OCI-LY3 (cell line): ENCODE measurements around the gene MGMT.

Experiments
- H2AFZ ChIP-seq: fragments of 200-600, 300-600 bp; shearing (Covaris generic); 2 replicates; pipeline ENCODE4 v1.6.0; 2014; ENCODE audit warnings: antibody characterized with exemption, low read depth, low read length
- H3K27ac ChIP-seq: fragments of 200-600, 300-600 bp; sonication (generic); 2 replicates; pipeline ENCODE4 v1.5.1; 2014; ENCODE audit warnings: mild to moderate bottlenecking, low read length, moderate library complexity, mixed read lengths
- H3K27me3 ChIP-seq: fragments of 200-600, 300-600 bp; sonication (generic); 2 replicates; pipeline ENCODE4 v1.6.1; 2014; ENCODE audit warnings: low read depth, low read length, mixed read lengths
- H3K36me3 ChIP-seq: fragments of 200-600, 300-600 bp; sonication (generic); replicated peaks from 2 replicates; pipeline ENCODE3; 2014; ENCODE audit warnings: low read depth, low read length, mixed read lengths
- H3K4me1 ChIP-seq: fragments of 300-600, 200-600 bp; sonication (generic); 2 replicates; pipeline ENCODE4 v1.6.1; 2014; ENCODE audit warnings: low read length, mixed read lengths
- H3K4me2 ChIP-seq: fragments of 200-600, 300-600 bp; sonication (generic); 2 replicates; pipeline ENCODE4 v1.6.1; 2014; ENCODE audit warnings: low read length, mixed read lengths
- H3K4me3 ChIP-seq: fragments of 300-600, 200-600 bp; sonication (generic); 2 replicates; pipeline ENCODE4 v1.5.1; 2014; ENCODE audit warnings: antibody characterized with exemption, mild to moderate bottlenecking, low read length, moderate library complexity
- H3K79me2 ChIP-seq: fragments of 300-600, 200-600 bp; shearing (Covaris generic); 2 replicates; pipeline ENCODE4 v1.6.1; 2014; ENCODE audit warnings: mild to moderate bottlenecking, low read length, mixed read lengths
- H3K9ac ChIP-seq: fragments of 300-600, 200-600 bp; shearing (Covaris generic); 2 replicates; pipeline ENCODE4 v1.6.0; 2014; ENCODE audit warnings: mild to moderate bottlenecking, low read length, moderate library complexity
- H3K9me3 ChIP-seq: fragments of 200-600, 300-600 bp; shearing (Covaris generic); 2 replicates; pipeline ENCODE4 v1.6.1; 2014; ENCODE audit warnings: low read length, mixed read lengths; ENCODE audit not compliant: insufficient read depth
- H4K20me1 ChIP-seq: fragments of 200-600, 300-600 bp; sonication (generic); 2 replicates; pipeline ENCODE4 v1.6.1; 2016; ENCODE audit warnings: low read length, mixed read lengths; ENCODE audit not compliant: insufficient read depth
- EZH2phosphoT487 ChIP-seq: fragments of 200-600 bp; shearing (Covaris generic); IDR thresholded peaks from 2 replicates; pipeline ENCODE4 v1.6.1; 2018; ENCODE audit warnings: antibody characterized with exemption, mixed run types, low read depth
- TF ChIP-seq, protein P1 (sequence below): fragments of 200-600, 300-600 bp; sonication (generic); IDR thresholded peaks from 2 replicates; pipeline ENCODE4 v1.5.1; 2014; ENCODE audit warnings: antibody characterized with exemption, low read length, low read depth

Gene MGMT

DNA sequence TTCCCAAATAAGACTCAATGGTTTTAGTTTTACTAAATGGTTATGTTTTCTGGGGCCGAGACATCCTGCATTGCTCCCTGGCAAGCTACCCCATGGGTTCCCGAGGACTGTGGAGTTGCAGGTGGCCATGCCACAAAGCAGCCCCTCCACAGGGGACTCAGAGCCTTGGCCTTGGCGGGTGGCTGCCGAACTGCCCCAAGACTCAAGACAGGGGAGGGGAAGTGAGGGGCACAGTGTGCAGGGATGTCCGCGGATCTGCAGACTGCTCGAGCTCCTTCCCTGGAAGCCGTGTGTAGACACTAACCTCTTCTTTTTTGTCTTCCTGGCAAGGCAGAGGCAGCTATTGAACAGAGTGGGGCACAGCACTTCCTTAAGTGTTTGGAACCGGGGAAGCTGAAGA lies 342.4 kb downstream of the MGMT start:
- H2AFZ ChIP-seq, result no peak overlapping the region
- no peak overlapping the region for H3K4me2 ChIP-seq
- H3K9me3 ChIP-seq, result no peaks in the 10 kb centered on the region
- no peak overlapping the region for H3K27ac ChIP-seq
- no peak overlapping the region for H3K4me3 ChIP-seq
- no peaks in the 10 kb centered on the region for H3K27me3 ChIP-seq
- H3K4me1 ChIP-seq, result no peaks in the 10 kb centered on the region
- TF ChIP-seq, protein P1, sequence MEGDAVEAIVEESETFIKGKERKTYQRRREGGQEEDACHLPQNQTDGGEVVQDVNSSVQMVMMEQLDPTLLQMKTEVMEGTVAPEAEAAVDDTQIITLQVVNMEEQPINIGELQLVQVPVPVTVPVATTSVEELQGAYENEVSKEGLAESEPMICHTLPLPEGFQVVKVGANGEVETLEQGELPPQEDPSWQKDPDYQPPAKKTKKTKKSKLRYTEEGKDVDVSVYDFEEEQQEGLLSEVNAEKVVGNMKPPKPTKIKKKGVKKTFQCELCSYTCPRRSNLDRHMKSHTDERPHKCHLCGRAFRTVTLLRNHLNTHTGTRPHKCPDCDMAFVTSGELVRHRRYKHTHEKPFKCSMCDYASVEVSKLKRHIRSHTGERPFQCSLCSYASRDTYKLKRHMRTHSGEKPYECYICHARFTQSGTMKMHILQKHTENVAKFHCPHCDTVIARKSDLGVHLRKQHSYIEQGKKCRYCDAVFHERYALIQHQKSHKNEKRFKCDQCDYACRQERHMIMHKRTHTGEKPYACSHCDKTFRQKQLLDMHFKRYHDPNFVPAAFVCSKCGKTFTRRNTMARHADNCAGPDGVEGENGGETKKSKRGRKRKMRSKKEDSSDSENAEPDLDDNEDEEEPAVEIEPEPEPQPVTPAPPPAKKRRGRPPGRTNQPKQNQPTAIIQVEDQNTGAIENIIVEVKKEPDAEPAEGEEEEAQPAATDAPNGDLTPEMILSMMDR, result no peak
- TF ChIP-seq EZH2phosphoT487, result no peak
- no peaks in the 10 kb centered on the region for H4K20me1 ChIP-seq
- H3K9ac ChIP-seq, result no peak overlapping the region
- no peaks in the 10 kb centered on the region for H3K79me2 ChIP-seq
- H3K36me3 ChIP-seq, result no peaks in the 10 kb centered on the region

DNA sequence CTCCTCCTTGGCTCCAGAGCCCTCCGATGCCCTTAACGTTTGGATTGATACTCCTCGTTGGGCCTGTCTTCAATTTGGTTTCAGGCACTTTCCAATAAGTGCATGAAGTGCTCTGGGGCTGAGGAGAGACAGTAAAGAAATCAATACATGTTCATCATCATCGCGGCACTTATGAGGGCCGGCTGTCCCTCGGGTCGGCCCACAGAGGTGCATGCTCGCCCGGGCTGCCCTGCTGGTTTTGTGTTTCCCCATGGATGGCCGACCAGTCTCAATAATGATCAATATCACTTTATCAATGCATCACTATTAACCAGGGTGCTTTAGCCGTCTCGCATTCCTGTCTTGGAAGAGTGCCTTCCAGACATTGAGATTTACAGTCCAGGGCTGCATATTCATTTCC lies 342.8 kb downstream of the MGMT start:
- Histone ChIP-seq H3K27ac (no peak overlapping the region), H3K9ac (no peak overlapping the region), H3K4me2 (no peak overlapping the region), H3K4me3 (no peak overlapping the region), H2AFZ (no peak overlapping the region), H3K4me1 (no peaks in the 10 kb centered on the region), H3K9me3 (no peaks in the 10 kb centered on the region), H3K27me3 (no peaks in the 10 kb centered on the region), H3K36me3 (no peaks in the 10 kb centered on the region), H3K79me2 (no peaks in the 10 kb centered on the region), H4K20me1 (no peaks in the 10 kb centered on the region)
- no peak for TF ChIP-seq EZH2phosphoT487
- TF ChIP-seq, protein P1, result no peak

DNA sequence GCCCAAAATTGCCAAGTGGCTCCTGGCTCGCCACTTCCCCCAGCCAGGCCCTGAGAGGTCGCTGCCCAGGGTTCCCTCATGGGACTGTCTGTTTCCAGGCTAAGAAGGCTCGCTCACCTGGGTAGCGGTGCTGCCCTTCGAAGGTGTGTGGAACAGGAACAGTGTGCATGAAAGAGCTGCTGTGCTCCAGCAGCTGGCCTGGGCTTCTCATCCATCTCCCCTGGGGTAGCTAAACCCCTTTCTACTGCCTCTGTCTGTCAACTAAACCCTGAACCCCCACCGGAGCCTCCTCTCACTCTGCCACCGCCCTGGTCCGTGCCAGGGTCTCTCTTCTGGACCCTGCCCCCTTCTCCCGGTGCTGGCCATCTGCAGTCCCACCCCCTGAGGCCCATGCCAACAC lies 344.2 kb downstream of the MGMT start:
- no peak overlapping the region for H3K9ac ChIP-seq
- H3K79me2 ChIP-seq, result no peaks in the 10 kb centered on the region
- no peaks in the 10 kb centered on the region for H3K27me3 ChIP-seq
- H4K20me1 ChIP-seq, result no peaks in the 10 kb centered on the region
- H3K4me1 ChIP-seq, result no peaks in the 10 kb centered on the region
- H2AFZ ChIP-seq, result no peak overlapping the region
- H3K4me2 ChIP-seq, result no peak overlapping the region
- TF ChIP-seq, protein P1, result no peak
- TF ChIP-seq EZH2phosphoT487, result no peak
- H3K9me3 ChIP-seq, result no peaks in the 10 kb centered on the region
- no peak overlapping the region for H3K27ac ChIP-seq
- no peak overlapping the region for H3K4me3 ChIP-seq
- H3K36me3 ChIP-seq, result no peaks in the 10 kb centered on the region

DNA sequence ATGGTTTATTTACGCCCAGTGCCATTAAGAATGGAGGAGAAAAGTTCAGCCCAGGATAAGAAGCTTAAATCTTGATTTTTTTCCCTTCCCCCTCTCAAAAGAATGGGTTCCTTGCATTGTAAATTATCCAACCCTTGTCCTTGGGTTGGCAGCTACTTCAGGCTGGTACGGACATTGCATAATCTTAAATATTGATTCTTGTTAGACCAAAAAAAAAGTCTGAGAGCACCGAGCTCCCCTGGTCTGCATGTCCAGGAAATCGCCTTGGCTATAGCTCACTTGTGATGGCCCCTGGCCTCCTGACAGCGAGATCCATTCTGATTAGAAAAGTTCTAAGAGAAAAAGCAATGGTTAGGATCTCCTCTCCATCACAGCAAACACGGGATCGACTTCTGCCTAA lies 345.4 kb downstream of the MGMT start:
- H3K4me1 ChIP-seq, result no peaks in the 10 kb centered on the region
- no peak overlapping the region for H3K9ac ChIP-seq
- no peaks in the 10 kb centered on the region for H3K36me3 ChIP-seq
- H3K4me3 ChIP-seq, result no peak overlapping the region
- no peak overlapping the region for H3K4me2 ChIP-seq
- TF ChIP-seq, protein P1, result no peak
- no peak for TF ChIP-seq EZH2phosphoT487
- H3K79me2 ChIP-seq, result no peaks in the 10 kb centered on the region
- H3K27ac ChIP-seq, result no peak overlapping the region
- no peaks in the 10 kb centered on the region for H3K9me3 ChIP-seq
- H2AFZ ChIP-seq, result no peak overlapping the region
- no peaks in the 10 kb centered on the region for H4K20me1 ChIP-seq
- no peaks in the 10 kb centered on the region for H3K27me3 ChIP-seq
